Measurements from ENCODE around the gene PMEL. TPM values are rescaled to one million over a fixed set of nuclear protein-coding genes. Genes with fewer than 3 reads are reported as not detected.
A peak's percentile ranks its signal among the peaks of the same experiment; 100 is the strongest.

Gene PMEL
- total and polyA plus RNA-seq, 9 of the 15 experiments (the other 6 are each of a cell fraction or from before 2014, with no cell fraction given): 0.36 to 2.0 (median 0.98) TPM

DNA sequence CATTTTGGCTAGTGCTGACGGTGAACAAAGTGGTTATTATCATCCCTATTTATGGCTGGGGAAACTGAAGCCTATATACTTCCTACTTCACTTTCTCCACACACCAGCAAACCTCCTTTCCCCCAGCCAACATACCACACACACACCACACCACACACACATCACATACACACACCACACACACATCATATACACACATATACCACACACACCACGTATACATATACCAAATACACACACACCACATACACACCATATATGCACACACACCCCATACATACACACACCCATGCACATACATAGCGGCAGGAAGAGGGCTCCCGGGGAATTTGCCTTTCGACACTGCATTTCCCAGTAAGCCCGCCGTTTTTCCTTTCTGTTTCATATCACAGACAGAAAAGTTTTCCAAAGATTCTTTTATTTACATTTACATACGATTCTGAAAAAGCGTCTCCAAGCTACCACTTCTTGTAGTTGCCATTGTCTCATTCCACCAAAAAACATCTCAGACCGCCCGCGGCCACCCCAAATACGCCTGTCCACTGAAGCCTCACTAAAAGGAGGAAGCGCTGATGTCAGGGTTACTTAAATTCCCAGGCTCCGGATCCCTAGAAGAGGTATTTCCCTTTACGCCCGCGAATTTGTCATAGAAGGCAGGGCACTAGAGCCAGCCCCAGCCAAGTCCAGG lies 7.2 kb upstream of the PMEL start (continued):
- TF ChIP-seq, protein P1, sequence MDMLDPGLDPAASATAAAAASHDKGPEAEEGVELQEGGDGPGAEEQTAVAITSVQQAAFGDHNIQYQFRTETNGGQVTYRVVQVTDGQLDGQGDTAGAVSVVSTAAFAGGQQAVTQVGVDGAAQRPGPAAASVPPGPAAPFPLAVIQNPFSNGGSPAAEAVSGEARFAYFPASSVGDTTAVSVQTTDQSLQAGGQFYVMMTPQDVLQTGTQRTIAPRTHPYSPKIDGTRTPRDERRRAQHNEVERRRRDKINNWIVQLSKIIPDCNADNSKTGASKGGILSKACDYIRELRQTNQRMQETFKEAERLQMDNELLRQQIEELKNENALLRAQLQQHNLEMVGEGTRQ (CRISPR knock-in tag; IDR thresholded peaks at IDR 0.05): no peak
- TF ChIP-seq, protein P2, sequence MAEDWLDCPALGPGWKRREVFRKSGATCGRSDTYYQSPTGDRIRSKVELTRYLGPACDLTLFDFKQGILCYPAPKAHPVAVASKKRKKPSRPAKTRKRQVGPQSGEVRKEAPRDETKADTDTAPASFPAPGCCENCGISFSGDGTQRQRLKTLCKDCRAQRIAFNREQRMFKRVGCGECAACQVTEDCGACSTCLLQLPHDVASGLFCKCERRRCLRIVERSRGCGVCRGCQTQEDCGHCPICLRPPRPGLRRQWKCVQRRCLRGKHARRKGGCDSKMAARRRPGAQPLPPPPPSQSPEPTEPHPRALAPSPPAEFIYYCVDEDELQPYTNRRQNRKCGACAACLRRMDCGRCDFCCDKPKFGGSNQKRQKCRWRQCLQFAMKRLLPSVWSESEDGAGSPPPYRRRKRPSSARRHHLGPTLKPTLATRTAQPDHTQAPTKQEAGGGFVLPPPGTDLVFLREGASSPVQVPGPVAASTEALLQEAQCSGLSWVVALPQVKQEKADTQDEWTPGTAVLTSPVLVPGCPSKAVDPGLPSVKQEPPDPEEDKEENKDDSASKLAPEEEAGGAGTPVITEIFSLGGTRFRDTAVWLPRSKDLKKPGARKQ (CRISPR knock-in tag; IDR thresholded peaks at IDR 0.05): no peak
- peak; percentile 63; the same call in 1 of the 2 replicates for TF ChIP-seq NFATC3 (IDR thresholded peaks at IDR 0.05)
- TF ChIP-seq MCM7 (IDR thresholded peaks at IDR 0.05): no peak
- no peak for TF ChIP-seq RCOR1 (IDR thresholded peaks at IDR 0.05; ENCODE audit: borderline replicate concordance in 1 of 2, low read depth in 2 of 2, low read length in 2 of 2)
- TF ChIP-seq NFIX (CRISPR knock-in tag; IDR thresholded peaks at IDR 0.05; ENCODE audit: low read depth): no peak
- no peak for TF ChIP-seq ATF3 (IDR thresholded peaks at IDR 0.05)
- TF ChIP-seq ATF3 (CRISPR knock-in tag; conservative IDR thresholded peaks at IDR 0.05): no peak
- TF ChIP-seq, protein P3, sequence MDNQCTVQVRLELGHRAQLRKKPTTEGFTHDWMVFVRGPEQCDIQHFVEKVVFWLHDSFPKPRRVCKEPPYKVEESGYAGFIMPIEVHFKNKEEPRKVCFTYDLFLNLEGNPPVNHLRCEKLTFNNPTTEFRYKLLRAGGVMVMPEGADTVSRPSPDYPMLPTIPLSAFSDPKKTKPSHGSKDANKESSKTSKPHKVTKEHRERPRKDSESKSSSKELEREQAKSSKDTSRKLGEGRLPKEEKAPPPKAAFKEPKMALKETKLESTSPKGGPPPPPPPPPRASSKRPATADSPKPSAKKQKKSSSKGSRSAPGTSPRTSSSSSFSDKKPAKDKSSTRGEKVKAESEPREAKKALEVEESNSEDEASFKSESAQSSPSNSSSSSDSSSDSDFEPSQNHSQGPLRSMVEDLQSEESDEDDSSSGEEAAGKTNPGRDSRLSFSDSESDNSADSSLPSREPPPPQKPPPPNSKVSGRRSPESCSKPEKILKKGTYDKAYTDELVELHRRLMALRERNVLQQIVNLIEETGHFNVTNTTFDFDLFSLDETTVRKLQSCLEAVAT (IDR thresholded peaks at IDR 0.05): peak; percentile 96 to 97
- TF ChIP-seq HDAC1 (IDR thresholded peaks at IDR 0.05): peak in 1 of 2 experiments; percentile 96; a peak in 2 of 4 replicates
- TF ChIP-seq, protein P4, sequence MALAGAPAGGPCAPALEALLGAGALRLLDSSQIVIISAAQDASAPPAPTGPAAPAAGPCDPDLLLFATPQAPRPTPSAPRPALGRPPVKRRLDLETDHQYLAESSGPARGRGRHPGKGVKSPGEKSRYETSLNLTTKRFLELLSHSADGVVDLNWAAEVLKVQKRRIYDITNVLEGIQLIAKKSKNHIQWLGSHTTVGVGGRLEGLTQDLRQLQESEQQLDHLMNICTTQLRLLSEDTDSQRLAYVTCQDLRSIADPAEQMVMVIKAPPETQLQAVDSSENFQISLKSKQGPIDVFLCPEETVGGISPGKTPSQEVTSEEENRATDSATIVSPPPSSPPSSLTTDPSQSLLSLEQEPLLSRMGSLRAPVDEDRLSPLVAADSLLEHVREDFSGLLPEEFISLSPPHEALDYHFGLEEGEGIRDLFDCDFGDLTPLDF (CRISPR knock-in tag; IDR thresholded peaks at IDR 0.05): no peak
- TF ChIP-seq, protein P5, sequence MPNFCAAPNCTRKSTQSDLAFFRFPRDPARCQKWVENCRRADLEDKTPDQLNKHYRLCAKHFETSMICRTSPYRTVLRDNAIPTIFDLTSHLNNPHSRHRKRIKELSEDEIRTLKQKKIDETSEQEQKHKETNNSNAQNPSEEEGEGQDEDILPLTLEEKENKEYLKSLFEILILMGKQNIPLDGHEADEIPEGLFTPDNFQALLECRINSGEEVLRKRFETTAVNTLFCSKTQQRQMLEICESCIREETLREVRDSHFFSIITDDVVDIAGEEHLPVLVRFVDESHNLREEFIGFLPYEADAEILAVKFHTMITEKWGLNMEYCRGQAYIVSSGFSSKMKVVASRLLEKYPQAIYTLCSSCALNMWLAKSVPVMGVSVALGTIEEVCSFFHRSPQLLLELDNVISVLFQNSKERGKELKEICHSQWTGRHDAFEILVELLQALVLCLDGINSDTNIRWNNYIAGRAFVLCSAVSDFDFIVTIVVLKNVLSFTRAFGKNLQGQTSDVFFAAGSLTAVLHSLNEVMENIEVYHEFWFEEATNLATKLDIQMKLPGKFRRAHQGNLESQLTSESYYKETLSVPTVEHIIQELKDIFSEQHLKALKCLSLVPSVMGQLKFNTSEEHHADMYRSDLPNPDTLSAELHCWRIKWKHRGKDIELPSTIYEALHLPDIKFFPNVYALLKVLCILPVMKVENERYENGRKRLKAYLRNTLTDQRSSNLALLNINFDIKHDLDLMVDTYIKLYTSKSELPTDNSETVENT (CRISPR knock-in tag; IDR thresholded peaks at IDR 0.05): 0 out of 2 replicates have a peak, but pooled peaks have one; percentile 12
- peak; percentile 63; the same call in 1 of the 2 replicates for TF ChIP-seq MIER1 (IDR thresholded peaks at IDR 0.05; ENCODE audit: low read depth)
- TF ChIP-seq BRD9 (IDR thresholded peaks at IDR 0.05; ENCODE audit: low read depth, partially characterized antibody): peak; percentile 94
